IMR-90 (cell line): ENCODE measurements around the gene MRPL1. TPM values are rescaled to one million over a fixed set of nuclear protein-coding genes. Genes with fewer than 3 reads are reported as not detected.

Source experiments
- ATAC-seq: fragments of 200-7000 bp; cut with Tn5 transposase; 2 replicates; pipeline ENCODE4 v1.9.1; 2020; ENCODE audit warnings: low read depth, mild to moderate bottlenecking, moderate library complexity
- BruUV-seq: library from RNA; stranded (reverse); fragments of 400-500 nt; replicated peaks from 2 replicates; lab custom pipeline; 2021; lab: Mats Ljungman, UMichigan
- CTCF ChIA-PET: fragments of 300-600 bp; formaldehyde crosslinking; extraction: SDS; loops from one replicate; lab custom pipeline; 2021; ENCODE audit warnings: antibody characterized with exemption; lab: Yijun Ruan, JAX
- POLR2A ChIA-PET: fragments of 300-600 bp; sonication (Branson Sonifier 250); formaldehyde crosslinking; loops from one replicate; lab custom pipeline; 2022; ENCODE audit warnings: antibody characterized with exemption; ENCODE audit not compliant: unreplicated experiment; lab: Charles Lee
- DNase-seq: peaks from one replicate; pipeline ENCODE4 v3.0.0; 2013
- H2AFZ ChIP-seq: replicated peaks from 2 replicates; pipeline ENCODE3; 2013; ENCODE audit warnings: low read length, mild to moderate bottlenecking; ENCODE audit not compliant: poor library complexity
- H2AK5ac ChIP-seq: 2 replicates; pipeline ENCODE4 v1.6.1; 2013; ENCODE audit warnings: low read depth, low read length, inconsistent platforms
- H2AK9ac ChIP-seq: replicated peaks from 2 replicates; pipeline ENCODE3; 2013; ENCODE audit warnings: mild to moderate bottlenecking, low read depth, low read length, moderate library complexity; ENCODE audit not compliant: poor library complexity
- H2BK120ac ChIP-seq: 2 replicates; pipeline ENCODE4 v1.6.1; 2013; ENCODE audit warnings: low read depth, low read length, inconsistent platforms
- H2BK15ac ChIP-seq: 3 replicates; pipeline ENCODE4 v1.6.1; 2013; ENCODE audit warnings: low read depth, low read length, inconsistent platforms
- H2BK20ac ChIP-seq: 2 replicates; pipeline ENCODE4 v1.6.1; 2013; ENCODE audit warnings: low read depth, mild to moderate bottlenecking, inconsistent platforms, low read length, moderate library complexity
- H2BK5ac ChIP-seq: 2 replicates; pipeline ENCODE4 v1.6.1; 2013; ENCODE audit warnings: mild to moderate bottlenecking, low read depth, low read length, inconsistent platforms; ENCODE audit not compliant: poor library complexity, severe bottlenecking
- H3K14ac ChIP-seq: replicated peaks from 2 replicates; pipeline ENCODE4 v1.6.1; 2013; ENCODE audit warnings: low read depth, low read length, inconsistent platforms
- H3K18ac ChIP-seq: 2 replicates; pipeline ENCODE4 v1.6.1; 2013; ENCODE audit warnings: low read depth, low read length, control low read depth
- H3K23ac ChIP-seq: 2 replicates; pipeline ENCODE4 v1.6.1; 2013; ENCODE audit warnings: low read depth, low read length, inconsistent platforms
- H3K27ac ChIP-seq: 2 replicates; pipeline ENCODE4 v1.5.1; 2013; ENCODE audit warnings: mild to moderate bottlenecking, control low read depth, low read length; ENCODE audit not compliant: insufficient read depth
- H3K27me3 ChIP-seq: 2 replicates; pipeline ENCODE4 v1.6.1; 2013; ENCODE audit warnings: low read length; ENCODE audit not compliant: control insufficient read depth, insufficient read depth
- H3K36me3 ChIP-seq: 2 replicates; pipeline ENCODE4 v1.6.1; 2013; ENCODE audit warnings: low read length, mixed read lengths; ENCODE audit not compliant: control insufficient read depth, insufficient read depth
- H3K4ac ChIP-seq: 2 replicates; pipeline ENCODE4 v1.6.1; 2013; ENCODE audit warnings: low read depth, low read length, inconsistent platforms
- H3K4me1 ChIP-seq: 2 replicates; pipeline ENCODE4 v1.6.1; 2013; ENCODE audit warnings: low read length, mixed read lengths; ENCODE audit not compliant: control insufficient read depth, insufficient read depth
- H3K4me2 ChIP-seq: 2 replicates; pipeline ENCODE4 v1.6.1; 2013; ENCODE audit warnings: low read depth, mild to moderate bottlenecking, control low read depth, low read length, moderate library complexity
- H3K4me3 ChIP-seq: 2 replicates; pipeline ENCODE4 v1.5.1; 2013; ENCODE audit warnings: low read depth, mild to moderate bottlenecking, control low read depth, low read length, moderate library complexity; ENCODE audit not compliant: insufficient read depth
- H3K56ac ChIP-seq: 2 replicates; pipeline ENCODE4 v1.6.1; 2013; ENCODE audit warnings: low read length, inconsistent platforms; ENCODE audit not compliant: insufficient read depth; ENCODE audit errors: extremely low read depth
- H3K79me1 ChIP-seq, 2 experiments: 2 replicates each; pipeline ENCODE4 v1.6.1; 2013; ENCODE audit warnings: low read length in 2 of 2, inconsistent platforms in 1 of 2, low read depth in 1 of 2
- H3K9ac ChIP-seq: 2 replicates; pipeline ENCODE4 v1.6.1; 2013; ENCODE audit warnings: low read depth, low read length, control low read depth
- H3K9me1 ChIP-seq: 2 replicates; pipeline ENCODE4 v1.6.1; 2013; ENCODE audit warnings: low read length, inconsistent platforms; ENCODE audit not compliant: insufficient read depth
- H3K9me3 ChIP-seq: 2 replicates; pipeline ENCODE4 v1.6.1; 2013; ENCODE audit warnings: low read length; ENCODE audit not compliant: control insufficient read depth, insufficient read depth
- H4K20me1 ChIP-seq: 2 replicates; pipeline ENCODE4 v1.6.1; 2013; ENCODE audit warnings: low read length, inconsistent platforms; ENCODE audit not compliant: insufficient read depth
- H4K5ac ChIP-seq: 2 replicates; pipeline ENCODE4 v1.6.1; 2013; ENCODE audit warnings: mild to moderate bottlenecking, low read depth, low read length, control low read depth
- H4K8ac ChIP-seq, 2 experiments: 2 replicates each; pipeline ENCODE4 v1.6.1; 2013; ENCODE audit warnings: low read depth in 2 of 2, low read length in 2 of 2, control low read depth in 1 of 2, inconsistent platforms in 1 of 2
- H4K91ac ChIP-seq: 2 replicates; pipeline ENCODE4 v1.6.1; 2013; ENCODE audit warnings: low read depth, low read length, inconsistent platforms; ENCODE audit not compliant: insufficient read depth
- ELK1 ChIP-seq: fragments of 150-350 bp; IDR thresholded peaks from 2 replicates; pipeline ENCODE4 v1.6.1; 2016; ENCODE audit warnings: low read depth, mild to moderate bottlenecking, low read length, moderate library complexity, borderline replicate concordance
- NFE2L2 ChIP-seq: fragments of 150-350 bp; IDR thresholded peaks from 2 replicates; pipeline ENCODE4 v1.6.1; 2016; ENCODE audit warnings: low read depth, mild to moderate bottlenecking, low read length
- RCOR1 ChIP-seq: IDR thresholded peaks from 2 replicates; pipeline ENCODE4 v1.6.1; 2012; ENCODE audit warnings: mild to moderate bottlenecking, low read length, improper control_type of control experiment; ENCODE audit not compliant: insufficient replicate concordance
- WGBS, 2 experiments: methylation state at CpG; one replicate each; pipeline versions ENCODE4 v1.1.5 to v1.1.7; 2013; ENCODE audit warnings: missing lambda C conversion rate in 2 of 2; ENCODE audit not compliant: insufficient read length in 1 of 2; ENCODE audit errors: extremely low coverage in 2 of 2; 5-methylcytosine and 5-hydroxymethylcytosine counted together
- dilution Hi-C: fragments of 300-500 bp; cut with HindIII; formaldehyde crosslinking; loops from one replicate; pipeline ENCODE4 v1.14.3; 2018; ENCODE audit warnings: low sequenced_read_pairs; ENCODE audit not compliant: unreplicated experiment
- in situ Hi-C: fragments of 300-500 bp; cut with MboI; formaldehyde crosslinking; loops from 3 replicates; pipeline ENCODE4 v1.14.3; 2019; ENCODE audit warnings: low sequenced_read_pairs, inconsistent platforms, mixed read lengths
- intact Hi-C: fragments of 100-400 bp; cut with micrococcal nuclease; formaldehyde crosslinking; loops from 2 replicates; pipeline ENCODE4 v1.10.0; 2022
- polyA plus RNA-seq, 3 experiments: library from polyadenylated mRNA; depleted of rRNA; stranded (reverse); fragments of >200 nt; gene quantifications; 2 replicates each; pipeline ENCODE4 v1.2.3, GENCODE V29; 2012; ENCODE audit warnings: low replicate concordance in 1 of 3
- total RNA-seq: library from RNA; depleted of rRNA; stranded (reverse); fragments of >200 nt; gene quantifications from 2 replicates; pipeline ENCODE4 v1.2.3, GENCODE V29; 2012

Gene MRPL1
- total and polyA plus RNA-seq, 2 of the 4 experiments (the other 2 are of a cell fraction), result 13.4 to 22.5 TPM

- Histone ChIP-seq H2AFZ (no peak overlapping the region), H3K27ac (no peak overlapping the region), H3K36me3 (no peaks in the 10 kb centered on the region), H2BK15ac (no peak overlapping the region), H4K8ac (no peak overlapping the region), H3K27me3 (peaks cover 5% of the 10 kb centered on the region), H2BK20ac (no peak overlapping the region), H3K4me2 (no peak overlapping the region), H2BK5ac (no peak overlapping the region), H3K56ac (no peak overlapping the region), H3K4ac (no peak overlapping the region), H3K9me3 (no peaks in the 10 kb centered on the region), H3K14ac (no peak overlapping the region), H3K9me1 (no peaks in the 10 kb centered on the region), H3K23ac (no peak overlapping the region), H2AK9ac (no peak overlapping the region), H4K5ac (no peak overlapping the region), H3K9ac (no peak overlapping the region), H2AK5ac (no peak overlapping the region), H3K18ac (no peak overlapping the region), H3K4me1 (no peaks in the 10 kb centered on the region), H2BK120ac (no peak overlapping the region), H3K79me1 (no peaks in the 10 kb centered on the region), H4K20me1 (no peaks in the 10 kb centered on the region), H3K4me3 (no peak overlapping the region), H4K91ac (no peak overlapping the region)
- intact Hi-C loops (no loop called here), dilution Hi-C loops (no loop called here), in situ Hi-C loops (no loop called here)
- DNase-seq (no peak), ATAC-seq (no peak)
- ChIA-PET CTCF (interaction anchor here (0.7 kb wide), 1 partner anchor 138 kb away, joined by 4 read pairs; no protein-coding TSS in a partner anchor), POLR2A (no interaction called here)
- no CpG with 5 or more reads among the region's 1 CpG for whole genome bisulfite sequencing, 2 experiments
- no peak for TF ChIP-seq NFE2L2
- no peak for TF ChIP-seq ELK1
- no peak for TF ChIP-seq RCOR1
- no TSS peak for BruUV-seq
These were observed 130.0 kb downstream of the MRPL1 start for GRCh38 chr4:77992581-77992980.
